Measurements from ENCODE around the gene EIF4E2.

EIF4E2 gene

GRCh38 chr2:232538671-232539070, 11.8 kb upstream of the EIF4E2 start:
- no peak for DNase-seq (ENCODE audit: low read depth)

- no peak for DNase-seq (ENCODE audit: low read depth)
These were observed 10.9 kb upstream of the EIF4E2 start, which contains the start of gene CHRNG for GRCh38 chr2:232539298-232540231. Gene CHRNG (plus strand): TSS chr2:232539692. CDS start chr2:232539748, 56 bp downstream.

GRCh38 chr2:232540441-232541041, 9.9 kb upstream of the EIF4E2 start:
- no peak for DNase-seq (ENCODE audit: low read depth)

- no peak for DNase-seq (ENCODE audit: low read depth)
These were observed 9.1 kb upstream of the EIF4E2 start for GRCh38 chr2:232541195-232541960.

GRCh38 chr2:232541961-232542714, 8.4 kb upstream of the EIF4E2 start:
- DNase-seq (ENCODE audit: low read depth), result no peak

- DNase-seq (ENCODE audit: low read depth), result no peak
These were observed 7.6 kb upstream of the EIF4E2 start for GRCh38 chr2:232542715-232543467.

- no peak for DNase-seq (ENCODE audit: low read depth)
These were observed 7.0 kb upstream of the EIF4E2 start for GRCh38 chr2:232543491-232543890.

GRCh38 chr2:232543928-232544631, 6.4 kb upstream of the EIF4E2 start:
- no peak for DNase-seq (ENCODE audit: low read depth)

GRCh38 chr2:232544674-232545073, 5.8 kb upstream of the EIF4E2 start:
- DNase-seq (ENCODE audit: low read depth), result no peak

GRCh38 chr2:232545511-232546375, 4.7 kb upstream of the EIF4E2 start:
- no peak for DNase-seq (ENCODE audit: low read depth)

- DNase-seq (ENCODE audit: low read depth), result no peak
These were observed 2.5 kb upstream of the EIF4E2 start for GRCh38 chr2:232547991-232548390.

- no peak for DNase-seq (ENCODE audit: low read depth)
These were observed 685 bp upstream of the EIF4E2 start for GRCh38 chr2:232549655-232550353.

- no peak for DNase-seq (ENCODE audit: low read depth)
These were observed 755 bp downstream of the EIF4E2 start for GRCh38 chr2:232551250-232551638.

- DNase-seq (ENCODE audit: low read depth), result no peak
These were observed 1.3 kb downstream of the EIF4E2 start for GRCh38 chr2:232551776-232552175.

- DNase-seq (ENCODE audit: low read depth), result no peak
These were observed 5.9 kb downstream of the EIF4E2 start for GRCh38 chr2:232556426-232556825.

GRCh38 chr2:232562515-232563151, 12.1 kb downstream of the EIF4E2 start:
- no peak for DNase-seq (ENCODE audit: low read depth)

- no peak for DNase-seq (ENCODE audit: low read depth)
These were observed 13.1 kb downstream of the EIF4E2 start for GRCh38 chr2:232563580-232563979.

GRCh38 chr2:232567721-232568120, 17.2 kb downstream of the EIF4E2 start:
- no peak for DNase-seq (ENCODE audit: low read depth)

Measured in activated T-helper 1 cell treated with Interleukin-2 at 50 U/mL for 16 hours (primary cell).